Myometrial cell (primary cell): ENCODE data around the gene OR5M3. TPM values are rescaled to one million over a fixed set of nuclear protein-coding genes. Genes with fewer than 3 reads are reported as not detected.

ENCODE experiments used
- total RNA-seq: library from RNA; depleted of rRNA; stranded (reverse); fragments of >200 nt; gene quantifications from 2 replicates; pipeline ENCODE4 v1.2.3, GENCODE V29; 2015

The OR5M3 gene
- total RNA-seq: not detected in 2 replicates

DNA sequence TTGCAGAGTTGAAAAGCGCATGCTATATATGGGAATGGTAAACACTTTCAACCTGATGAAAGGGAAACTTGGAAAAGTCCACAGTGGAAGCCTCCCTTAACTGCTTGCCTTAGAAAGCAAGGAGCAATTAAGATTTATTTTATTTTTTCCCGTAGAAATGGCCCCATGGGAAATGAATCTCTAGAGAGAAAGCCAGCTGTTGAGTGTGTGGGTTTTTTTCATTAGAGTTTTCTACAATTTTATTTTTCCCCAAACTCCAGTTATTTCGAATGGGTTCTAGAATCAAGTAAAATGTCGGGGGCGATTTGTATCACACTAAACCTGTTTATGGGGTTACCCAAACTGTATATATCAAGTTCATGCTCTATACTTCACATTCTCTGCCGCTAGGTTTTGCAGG is at the start of gene OR5M3:
Gene OR5M3, minus strand, starts transcription at position 101 of the 400 bp plus-strand sequence. CDS start 2,855 bp downstream, outside the sequence.

DNA sequence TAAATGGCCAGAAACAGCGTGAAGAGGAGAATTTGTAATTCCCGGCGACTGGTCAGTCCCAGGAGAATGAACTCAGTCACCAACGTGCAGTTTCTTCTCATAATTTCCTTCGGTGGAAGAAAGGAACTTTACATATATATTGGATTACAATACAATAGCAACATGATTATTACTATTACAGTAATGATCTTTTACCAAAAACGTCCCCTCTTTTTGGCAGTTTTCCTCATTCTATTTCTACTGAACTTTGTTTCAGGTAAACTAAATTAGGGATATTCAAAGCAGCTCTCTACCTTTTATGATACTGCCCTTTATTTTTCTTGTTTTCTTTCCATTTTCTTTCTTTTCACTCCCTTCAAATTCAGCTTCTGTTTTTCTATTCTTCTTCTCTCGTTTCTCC is 18.1 kb upstream of the OR5M3 start, which contains the start of gene OR5M8:
Gene OR5M8, minus strand, starts transcription at position 101 of the 400 bp plus-strand sequence. Its CDS starts 0 bp downstream, at position 101.

Other genes with a start within 250 kb of the OR5M3 start
- gene OR5T2, start 239.1 kb downstream of the OR5M3 start, total RNA-seq: not detected in 2 replicates
- gene OR5T3, start 221.1 kb downstream of the OR5M3 start, total RNA-seq: not detected in 2 replicates
- not detected in 2 replicates for gene OR5T1, start 199.2 kb downstream of the OR5M3 start, total RNA-seq
- gene OR8H1, start 181.1 kb downstream of the OR5M3 start, total RNA-seq: not detected in 2 replicates
- not detected in 2 replicates for gene OR8K3, start 158.2 kb downstream of the OR5M3 start, total RNA-seq
- gene OR8K1, start 127.3 kb downstream of the OR5M3 start, total RNA-seq: not detected in 2 replicates
- gene OR8J1, start 119.1 kb downstream of the OR5M3 start, total RNA-seq: not detected in 2 replicates
- gene OR8U1, start 97.7 kb downstream of the OR5M3 start, total RNA-seq: not detected in 2 replicates
- gene OR5AL1, start 60.7 kb downstream of the OR5M3 start, total RNA-seq: not detected in 2 replicates
- not detected in 2 replicates for gene OR5M8, start 18.0 kb upstream of the OR5M3 start, total RNA-seq
- not detected in 2 replicates for gene OR5M11, start 69.9 kb upstream of the OR5M3 start, total RNA-seq
- gene OR5M10, start 104.4 kb upstream of the OR5M3 start, total RNA-seq: not detected in 2 replicates
- gene OR5M1, start 141.5 kb upstream of the OR5M3 start, total RNA-seq: not detected in 2 replicates
- not detected in 2 replicates for gene OR5AP2, start 169.1 kb upstream of the OR5M3 start, total RNA-seq
- not detected in 2 replicates for gene OR5AR1, start 190.3 kb upstream of the OR5M3 start, total RNA-seq
- gene OR9G1, start 225.7 kb upstream of the OR5M3 start, total RNA-seq: not detected in 2 replicates